ENCODE results near the gene CPEB4. TPM values are rescaled to one million over a fixed set of nuclear protein-coding genes. Genes with fewer than 3 reads are reported as not detected.

Gene CPEB4
- total RNA-seq, 4 donors from 2014 or later, result 43.3 to 60.6 (median 52.4) TPM

DNA sequence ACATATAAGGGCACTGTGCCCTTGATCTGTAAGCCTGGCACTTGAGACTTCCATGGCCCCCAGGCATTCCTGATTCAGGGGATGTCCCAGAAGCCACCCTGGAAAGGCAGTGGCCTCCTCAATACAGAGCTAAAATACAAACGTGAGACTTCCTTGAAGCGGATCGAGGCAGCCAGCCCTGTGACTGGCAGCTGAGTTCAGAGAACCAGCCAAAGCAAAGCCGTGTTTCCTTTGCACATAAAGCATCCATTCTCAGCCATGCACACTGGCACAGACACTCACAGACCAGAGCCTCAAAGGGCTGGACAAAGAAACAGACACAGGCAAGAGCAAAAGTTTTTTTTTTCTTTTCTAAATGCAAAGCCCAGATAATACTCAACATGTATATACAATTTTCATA is 18.8 kb upstream of the CPEB4 start:
- Histone ChIP-seq H3K9me3 (no peaks in the 10 kb centered on the region), H3K27ac (no peak overlapping the region), H3K36me3 (no peaks in the 10 kb centered on the region), H3K4me1 (no peaks in the 10 kb centered on the region), H3K4me3 (no peak overlapping the region), H3K27me3 (no peaks in the 10 kb centered on the region)
- ATAC-seq, result no peak
- TF ChIP-seq, protein P1, sequence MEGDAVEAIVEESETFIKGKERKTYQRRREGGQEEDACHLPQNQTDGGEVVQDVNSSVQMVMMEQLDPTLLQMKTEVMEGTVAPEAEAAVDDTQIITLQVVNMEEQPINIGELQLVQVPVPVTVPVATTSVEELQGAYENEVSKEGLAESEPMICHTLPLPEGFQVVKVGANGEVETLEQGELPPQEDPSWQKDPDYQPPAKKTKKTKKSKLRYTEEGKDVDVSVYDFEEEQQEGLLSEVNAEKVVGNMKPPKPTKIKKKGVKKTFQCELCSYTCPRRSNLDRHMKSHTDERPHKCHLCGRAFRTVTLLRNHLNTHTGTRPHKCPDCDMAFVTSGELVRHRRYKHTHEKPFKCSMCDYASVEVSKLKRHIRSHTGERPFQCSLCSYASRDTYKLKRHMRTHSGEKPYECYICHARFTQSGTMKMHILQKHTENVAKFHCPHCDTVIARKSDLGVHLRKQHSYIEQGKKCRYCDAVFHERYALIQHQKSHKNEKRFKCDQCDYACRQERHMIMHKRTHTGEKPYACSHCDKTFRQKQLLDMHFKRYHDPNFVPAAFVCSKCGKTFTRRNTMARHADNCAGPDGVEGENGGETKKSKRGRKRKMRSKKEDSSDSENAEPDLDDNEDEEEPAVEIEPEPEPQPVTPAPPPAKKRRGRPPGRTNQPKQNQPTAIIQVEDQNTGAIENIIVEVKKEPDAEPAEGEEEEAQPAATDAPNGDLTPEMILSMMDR (IDR thresholded peaks at IDR 0.05), result no peak
- no peak for TF ChIP-seq POLR2A (IDR thresholded peaks at IDR 0.05)
- no peak for TF ChIP-seq EP300 (IDR thresholded peaks at IDR 0.05)
- TF ChIP-seq POLR2AphosphoS5 (IDR thresholded peaks at IDR 0.05), result no peak
- 40% methylated on average over 1 of the region's 4 CpGs; no CpG with 5 or more reads in 1 of the 2 donors for WGBS, 2 donors (ENCODE audit: low coverage in 1 of 2)

DNA sequence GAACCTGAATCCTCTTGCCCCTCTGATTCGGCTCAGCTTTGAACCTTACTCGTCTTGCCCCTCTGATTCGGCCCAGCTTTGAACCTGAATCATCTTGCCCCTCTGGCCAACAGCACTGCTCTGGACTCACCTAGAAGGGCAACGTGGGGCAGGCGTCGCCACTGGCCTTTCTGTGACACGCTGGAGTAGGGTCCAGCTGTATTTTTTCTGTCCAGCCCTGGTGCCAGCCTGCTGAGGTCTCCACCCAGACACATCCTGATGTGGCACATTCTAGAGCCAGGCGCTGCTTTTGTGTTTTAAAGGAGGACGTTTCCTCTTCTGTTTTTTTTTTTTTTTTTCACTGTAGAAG is 15.2 kb upstream of the CPEB4 start:
- 81 to 83% methylated on average over 5 to 7 of the region's 9 CpGs for WGBS, 2 donors (ENCODE audit: low coverage in 1 of 2)
- no peaks in the 10 kb centered on the region for H3K4me1 ChIP-seq
- ATAC-seq, result no peak
- H3K4me3 ChIP-seq, result no peak overlapping the region
- no peaks in the 10 kb centered on the region for H3K36me3 ChIP-seq
- TF ChIP-seq POLR2AphosphoS5 (IDR thresholded peaks at IDR 0.05) (no peak), EP300 (IDR thresholded peaks at IDR 0.05) (no peak), POLR2A (IDR thresholded peaks at IDR 0.05) (no peak)
- TF ChIP-seq, protein P1 (IDR thresholded peaks at IDR 0.05), result no peak
- no peaks in the 10 kb centered on the region for H3K27me3 ChIP-seq
- no peaks in the 10 kb centered on the region for H3K9me3 ChIP-seq
- peak overlapping the region in 2 of 4 donors; percentile 51 to 57 for H3K27ac ChIP-seq

DNA sequence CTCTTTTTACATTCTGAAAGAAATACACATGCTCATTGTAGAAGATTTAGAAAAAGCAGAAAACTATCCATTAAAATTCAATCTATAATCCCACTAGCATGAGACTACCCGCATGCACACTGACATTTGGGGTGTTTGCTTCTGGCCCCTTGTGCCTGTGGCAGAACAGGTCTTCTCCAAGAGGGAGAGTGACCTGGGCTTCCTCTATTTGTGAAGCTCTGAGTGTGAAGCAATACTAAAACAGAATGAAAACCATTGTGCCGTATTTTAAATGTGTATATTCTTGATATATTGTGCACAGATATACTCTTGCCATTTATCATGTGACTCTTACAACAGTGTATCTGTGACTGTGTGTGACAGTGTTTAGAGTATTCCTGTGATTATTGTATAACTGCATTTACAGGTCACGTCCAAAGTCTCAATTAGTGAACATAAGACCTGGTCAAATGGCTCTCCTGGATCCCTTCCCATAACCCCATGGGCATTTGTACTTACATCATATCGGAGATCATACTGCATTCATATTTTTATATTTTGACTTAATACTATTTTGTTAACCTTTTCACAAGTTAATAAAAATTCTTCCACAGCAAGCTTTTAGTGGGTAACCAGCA is 14.7 kb upstream of the CPEB4 start:
- Histone ChIP-seq H3K36me3 (no peaks in the 10 kb centered on the region), H3K4me3 (no peak overlapping the region), H3K4me1 (peaks cover 0 to 5% (median 0%) of the 10 kb centered on the region in 3 donors), H3K9me3 (no peaks in the 10 kb centered on the region), H3K27me3 (no peaks in the 10 kb centered on the region), H3K27ac (no peak overlapping the region)
- 82 to 87% methylated on average over 4 of the region's 4 CpGs for WGBS, 2 donors (ENCODE audit: low coverage in 1 of 2)
- TF ChIP-seq POLR2AphosphoS5 (IDR thresholded peaks at IDR 0.05) (no peak), EP300 (IDR thresholded peaks at IDR 0.05) (no peak), POLR2A (IDR thresholded peaks at IDR 0.05) (no peak)
- TF ChIP-seq, protein P1 (IDR thresholded peaks at IDR 0.05), result no peak
- no peak for ATAC-seq

DNA sequence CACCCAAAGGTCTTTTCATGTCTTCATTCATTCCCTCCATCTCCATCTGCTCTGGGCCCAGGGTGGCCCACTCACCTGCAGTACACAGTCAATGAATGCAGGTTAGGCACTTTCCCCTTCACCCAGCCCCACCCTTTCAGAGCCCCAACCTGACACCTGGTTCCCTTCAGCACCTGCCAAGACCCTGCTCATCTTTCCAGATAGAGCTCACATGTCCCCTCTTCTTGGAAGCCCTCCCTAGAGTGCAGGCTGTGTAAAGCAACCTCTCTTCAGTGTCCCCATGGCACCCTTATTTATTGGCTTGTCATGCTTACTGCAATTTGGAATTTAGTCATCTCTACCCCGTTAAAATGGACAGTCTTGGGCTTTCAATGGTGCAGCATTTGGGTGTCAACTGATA is 13.0 kb upstream of the CPEB4 start:
- no peak overlapping the region for H3K27ac ChIP-seq
- no peak for ATAC-seq
- WGBS, 2 donors (ENCODE audit: low coverage in 1 of 2), result 91 to 100% methylated on average over 1 of the region's 1 CpG
- no peaks in the 10 kb centered on the region for H3K27me3 ChIP-seq
- H3K9me3 ChIP-seq, result no peaks in the 10 kb centered on the region
- H3K4me1 ChIP-seq, result peaks cover 0 to 15% (median 0%) of the 10 kb centered on the region in 3 donors
- H3K36me3 ChIP-seq, result no peaks in the 10 kb centered on the region
- TF ChIP-seq, protein P1 (IDR thresholded peaks at IDR 0.05), result no peak
- TF ChIP-seq POLR2AphosphoS5 (IDR thresholded peaks at IDR 0.05), result no peak
- no peak for TF ChIP-seq EP300 (IDR thresholded peaks at IDR 0.05)
- TF ChIP-seq POLR2A (IDR thresholded peaks at IDR 0.05), result no peak
- H3K4me3 ChIP-seq, result no peak overlapping the region

DNA sequence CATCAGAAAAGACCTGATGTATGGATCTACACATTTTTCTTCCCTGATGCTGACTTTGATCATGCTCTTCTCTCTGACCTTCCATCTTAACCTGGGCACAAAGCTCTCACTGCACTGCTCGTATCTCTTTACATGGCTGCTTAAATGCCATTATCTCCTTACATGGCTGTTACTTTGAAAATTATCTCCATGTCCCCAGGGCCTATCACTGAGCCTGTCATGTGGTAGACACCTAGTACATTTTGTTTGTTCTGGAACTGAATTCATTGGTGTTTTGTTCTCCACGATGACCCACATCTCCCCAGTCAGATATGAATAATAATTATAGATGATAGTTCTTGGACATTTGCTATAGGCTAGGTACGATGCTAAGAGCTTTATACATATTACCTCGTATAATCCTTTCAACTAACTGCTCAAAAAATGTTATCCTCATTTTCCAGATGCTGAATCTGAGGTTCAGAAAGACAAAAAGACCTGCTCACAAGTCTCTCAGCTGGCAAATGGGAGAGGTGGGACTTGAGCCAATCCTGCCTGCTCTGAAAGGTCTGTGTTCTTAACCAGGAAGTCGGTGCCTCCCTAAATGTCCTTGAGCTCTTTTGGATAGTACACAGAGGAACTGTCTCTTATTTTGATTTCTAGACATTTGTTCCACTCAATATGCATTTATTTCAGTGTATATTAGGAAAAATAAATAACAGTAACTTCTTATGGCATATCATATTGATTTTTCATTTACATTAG is 9.8 kb upstream of the CPEB4 start:
- Histone ChIP-seq H3K9me3 (no peaks in the 10 kb centered on the region), H3K36me3 (no peaks in the 10 kb centered on the region), H3K4me3 (no peak overlapping the region), H3K4me1 (peaks cover 0 to 15% (median 0%) of the 10 kb centered on the region in 3 donors), H3K27me3 (no peaks in the 10 kb centered on the region), H3K27ac (peak overlapping the region in 2 of 4 donors; percentile 21 to 44)
- ATAC-seq, result no peak
- TF ChIP-seq EP300 (IDR thresholded peaks at IDR 0.05) (no peak), POLR2A (IDR thresholded peaks at IDR 0.05) (no peak), POLR2AphosphoS5 (IDR thresholded peaks at IDR 0.05) (no peak)
- TF ChIP-seq, protein P1 (IDR thresholded peaks at IDR 0.05), result no peak
- WGBS, 2 donors (ENCODE audit: low coverage in 1 of 2), result 46 to 54% methylated on average over 5 of the region's 5 CpGs

All from gastroesophageal sphincter (tissue), 4 donors.